ENCODE measurements around the gene DUSP9.

DNA sequence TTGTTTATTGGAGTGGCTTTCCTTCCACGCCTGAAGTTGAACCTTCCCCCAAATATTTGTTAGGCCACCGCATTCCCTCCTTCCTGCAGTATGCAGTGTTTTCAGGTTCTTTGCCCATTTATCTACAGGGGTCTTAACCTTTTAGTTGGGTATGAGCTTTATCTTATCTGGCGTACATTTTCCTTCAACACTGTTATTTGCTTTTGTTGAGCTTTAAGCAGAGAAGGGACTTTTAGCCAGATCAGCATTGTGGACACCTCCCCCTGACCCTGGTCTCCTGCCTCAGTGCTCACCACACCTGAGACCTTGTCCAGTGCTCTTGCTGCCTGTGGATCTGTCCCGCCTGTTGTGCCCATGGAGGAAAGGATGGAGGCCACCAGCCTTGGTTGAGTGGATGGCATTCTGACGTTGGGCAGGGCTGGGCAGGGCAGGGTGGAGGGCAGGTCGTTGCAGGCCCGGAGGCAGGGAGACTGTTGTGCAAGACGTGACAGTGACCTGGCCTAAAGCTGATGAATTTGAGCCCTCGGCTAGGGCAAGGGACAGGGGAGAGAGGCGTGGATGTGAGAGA, 998 bp upstream of the DUSP9 start:
- TF ChIP-seq POLR2A (IDR thresholded peaks at IDR 0.05) (no peak), CTCF (IDR thresholded peaks at IDR 0.05 in 4 of 5, conservative IDR thresholded peaks at IDR 0.05 in 1 of 5) (no peak)
